GM19239 (cell line): ENCODE data around the gene SORL1-AS1.
"Not testable (repeated sequence)": the region's sequence is repeated elsewhere in the genome, so short reads cannot be mapped to it uniquely, and the experiment has no call there.

Experiments used
- DNase-seq: peaks from one replicate; pipeline ENCODE4 v3.0.0; 2011; ENCODE audit warnings: low spot score; ENCODE audit not compliant: insufficient read length
- FAIRE-seq: peaks from 2 replicates; lab custom pipeline; 2011; peaks lifted over from hg19 to GRCh38; lab: Jason Lieb, UNC

SORL1-AS1 gene

DNA sequence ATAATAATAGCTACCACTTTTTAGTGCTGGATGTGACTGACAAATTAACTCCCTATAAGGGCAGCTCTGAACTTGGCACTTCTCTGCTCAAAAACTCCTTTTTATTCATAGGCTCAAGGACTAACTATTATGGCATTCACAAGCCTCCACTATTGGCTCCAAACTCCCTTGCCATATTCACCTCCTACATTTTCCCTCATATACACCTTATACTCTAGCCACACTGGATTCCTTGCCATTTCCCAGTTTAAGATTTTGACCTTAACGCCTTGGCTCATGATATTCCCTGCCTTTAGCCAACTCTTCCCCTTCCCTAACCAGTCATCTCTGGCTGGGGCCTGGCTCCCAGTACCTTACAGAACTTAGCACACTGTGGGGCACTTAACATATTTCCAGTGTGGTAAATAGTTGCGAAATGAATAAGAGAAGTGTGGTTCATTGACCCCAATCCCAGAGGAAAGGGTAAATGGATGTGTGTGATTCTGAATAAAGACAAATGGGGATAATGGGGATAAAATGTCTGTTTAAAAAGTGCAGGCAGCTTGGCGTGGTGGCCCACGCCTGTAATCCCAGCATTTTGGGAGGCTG, 40.7 kb downstream of the SORL1-AS1 start:
- FAIRE-seq, result no peak
- no peak for DNase-seq

DNA sequence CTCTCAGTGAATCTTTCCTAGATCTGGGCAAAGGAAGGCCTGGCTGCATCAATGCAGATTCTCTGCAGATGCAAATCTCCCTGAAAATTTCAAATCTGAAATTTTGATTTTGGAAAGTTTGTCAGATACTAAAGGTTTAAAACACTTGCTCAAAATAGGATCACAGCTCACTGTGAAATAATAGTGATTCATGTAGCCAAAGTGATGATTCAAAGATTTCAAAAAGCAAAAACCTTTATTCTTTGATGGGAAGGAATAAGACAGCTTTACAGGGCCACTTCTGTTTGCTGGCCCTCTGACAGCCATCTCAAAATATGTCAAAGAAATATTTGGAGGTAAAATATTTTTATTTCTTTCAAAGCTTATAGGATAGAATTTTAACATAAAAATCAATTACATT, 41.4 kb downstream of the SORL1-AS1 start:
- DNase-seq, FAIRE-seq: not testable (repeated sequence)

DNA sequence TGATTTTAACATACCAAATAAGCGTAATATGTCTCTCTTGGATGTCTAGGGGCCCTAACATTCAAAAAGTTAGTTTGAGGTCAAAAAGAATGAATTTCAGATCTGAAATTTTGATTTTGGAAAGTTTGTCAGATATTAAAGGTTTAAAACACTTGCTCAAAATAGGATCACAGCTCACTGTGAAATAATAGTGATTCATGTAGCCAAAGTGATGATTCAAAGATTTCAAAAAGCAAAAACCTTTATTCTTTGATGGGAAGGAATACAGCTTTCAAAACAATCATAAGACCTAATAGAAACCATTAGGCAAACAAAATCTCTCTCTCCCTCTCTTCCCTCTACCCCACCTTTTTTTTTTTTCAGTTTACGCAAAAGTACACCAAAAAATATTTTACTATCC, 42.7 kb downstream of the SORL1-AS1 start:
- peak; percentile 18 for FAIRE-seq
- DNase-seq, result not testable (repeated sequence)

DNA sequence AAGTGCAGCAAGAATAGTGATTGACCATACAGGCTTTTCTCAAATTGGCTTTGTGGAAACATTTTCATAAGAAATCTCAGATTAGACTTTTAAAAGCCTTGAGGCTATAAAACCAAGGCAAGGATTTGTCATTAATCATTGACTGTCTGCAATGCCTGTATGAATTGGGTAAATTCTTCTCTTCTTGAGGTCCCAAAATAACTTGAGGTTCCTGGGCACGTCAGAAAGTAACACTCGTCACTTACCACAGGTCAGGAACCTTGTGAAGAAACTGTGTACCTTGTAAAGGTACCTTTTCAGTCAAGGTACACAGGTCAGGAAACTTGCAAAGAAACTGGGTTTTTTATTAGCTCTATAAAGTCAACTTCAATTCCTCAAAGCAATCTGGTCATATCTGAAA, 43.9 kb downstream of the SORL1-AS1 start:
- DNase-seq (no peak), FAIRE-seq (peak; percentile 71)

DNA sequence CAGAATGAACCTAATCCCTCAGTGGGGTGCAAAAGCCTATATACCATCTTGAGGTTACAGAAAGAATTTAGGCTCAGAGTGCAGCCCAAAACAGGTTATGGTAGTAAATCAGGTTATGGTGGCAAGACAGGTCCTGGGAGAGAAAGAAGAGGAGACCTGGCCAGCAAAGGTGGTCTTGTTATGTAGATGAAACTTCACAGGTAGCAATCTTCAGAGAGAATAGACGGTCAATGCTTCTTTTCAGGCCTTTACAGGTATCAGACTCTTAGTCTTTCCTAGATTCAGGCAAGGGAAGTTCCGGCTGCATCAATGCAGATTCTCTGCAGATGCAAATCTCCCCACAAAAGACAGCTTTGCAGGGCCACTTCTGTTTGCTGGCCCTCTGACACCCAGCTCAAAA, 46.5 kb downstream of the SORL1-AS1 start:
- FAIRE-seq, result peak; percentile 73
- no peak for DNase-seq

DNA sequence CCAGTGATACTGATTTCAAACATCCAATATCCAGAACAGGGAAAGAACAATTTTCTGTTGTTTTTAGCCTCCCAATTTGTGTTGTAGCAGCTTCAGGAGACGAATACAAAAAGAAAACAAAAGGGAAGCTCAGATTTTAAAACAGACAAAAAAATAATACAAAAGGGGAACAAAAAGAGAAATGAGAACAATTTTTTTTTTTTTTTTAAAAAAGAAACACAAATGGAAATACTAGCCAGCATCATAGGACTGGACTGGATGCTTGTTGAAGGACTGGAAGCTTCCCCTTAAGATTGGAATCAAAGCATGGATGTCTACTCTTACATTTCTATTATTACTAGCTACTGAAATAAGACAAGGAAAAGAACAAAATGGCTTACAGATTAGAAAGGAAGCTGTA, 47.1 kb downstream of the SORL1-AS1 start:
- peak; percentile 26 for FAIRE-seq

DNA sequence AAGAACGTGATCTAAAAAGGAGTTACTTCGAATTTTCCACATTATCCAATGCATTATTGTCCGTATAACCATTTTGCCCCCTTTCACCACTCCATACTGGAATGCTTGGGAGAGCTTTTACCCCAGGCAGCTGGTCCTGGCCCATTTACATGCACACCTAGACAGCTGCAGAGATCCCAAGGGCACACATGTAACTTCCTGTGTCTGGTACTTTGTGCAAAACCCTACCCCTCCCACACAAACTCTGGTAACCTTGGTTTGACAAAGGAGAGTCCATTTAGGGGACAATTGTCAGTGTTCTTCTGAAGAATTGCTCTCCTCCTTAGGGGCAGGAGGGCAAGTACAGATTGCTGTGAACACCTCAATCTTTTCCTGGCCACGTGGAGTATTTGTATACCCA, 58.0 kb downstream of the SORL1-AS1 start:
- FAIRE-seq, result peak; percentile 80
- DNase-seq, result no peak

More for the DNA sequence above, 47.1 kb downstream of the SORL1-AS1 start:
- DNase-seq, result no peak

DNA sequence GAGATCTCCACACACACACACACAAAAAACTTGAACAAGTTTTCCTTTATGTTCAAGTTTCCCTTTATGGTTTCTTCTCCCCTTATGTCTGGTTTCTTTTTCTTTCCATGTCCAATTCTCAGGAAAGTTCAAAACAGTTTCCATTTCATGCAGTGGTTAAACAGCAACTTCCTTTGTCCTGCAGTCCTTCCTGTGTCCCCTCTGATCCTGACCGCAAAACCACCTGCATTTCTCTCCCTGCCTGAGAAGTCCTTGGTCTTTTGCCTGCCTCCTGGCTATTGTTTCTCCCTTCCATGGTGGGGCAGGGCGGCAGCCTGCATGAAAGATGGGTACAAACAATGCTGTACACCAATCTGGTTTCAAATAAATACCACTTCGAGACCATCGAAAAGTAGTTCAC, 58.9 kb downstream of the SORL1-AS1 start:
- peak; percentile 83 for FAIRE-seq
- DNase-seq, result no peak

DNA sequence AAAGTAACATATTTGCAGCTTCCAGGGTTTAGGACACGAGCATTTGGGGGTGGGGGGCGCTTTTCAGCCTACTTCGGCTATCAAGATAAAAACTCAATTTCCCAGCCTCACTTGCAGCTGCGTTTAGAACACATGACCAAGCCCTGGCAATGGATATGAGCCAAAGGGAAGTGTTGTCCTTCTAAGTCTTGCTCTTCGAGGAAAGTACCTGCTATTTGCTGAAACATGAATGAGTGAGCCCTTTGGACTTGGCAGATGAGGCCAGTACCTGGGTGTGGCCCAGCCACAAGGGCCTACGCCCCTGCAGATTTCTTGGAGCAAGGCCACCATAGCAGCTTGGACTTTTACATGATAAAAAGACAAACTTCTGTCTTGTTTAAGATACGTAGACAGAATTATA, 60.9 kb downstream of the SORL1-AS1 start:
- no peak for FAIRE-seq
- DNase-seq, result no peak

DNA sequence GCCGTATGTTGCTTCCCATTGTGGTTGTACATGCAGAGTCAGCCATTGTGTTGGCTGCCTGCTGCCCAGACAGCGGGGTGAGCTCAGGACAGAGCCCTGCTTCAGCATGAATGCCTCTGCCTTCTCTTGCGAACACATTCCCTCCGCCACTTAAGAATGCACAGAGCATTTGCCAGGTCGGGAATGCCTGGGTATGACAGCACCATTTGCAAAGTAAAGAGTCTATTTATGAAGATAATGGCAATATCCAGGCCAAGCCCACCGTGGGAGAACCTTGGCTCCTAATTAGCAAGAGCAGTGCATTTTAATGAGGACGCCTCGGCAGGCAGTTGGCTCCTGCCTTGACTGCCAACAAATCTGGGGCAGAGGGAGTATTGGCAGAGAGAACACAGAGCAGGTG, 63.1 kb downstream of the SORL1-AS1 start:
- no peak for DNase-seq
- FAIRE-seq, result no peak
